ENCODE data around the gene WDR64.

The WDR64 gene

DNA sequence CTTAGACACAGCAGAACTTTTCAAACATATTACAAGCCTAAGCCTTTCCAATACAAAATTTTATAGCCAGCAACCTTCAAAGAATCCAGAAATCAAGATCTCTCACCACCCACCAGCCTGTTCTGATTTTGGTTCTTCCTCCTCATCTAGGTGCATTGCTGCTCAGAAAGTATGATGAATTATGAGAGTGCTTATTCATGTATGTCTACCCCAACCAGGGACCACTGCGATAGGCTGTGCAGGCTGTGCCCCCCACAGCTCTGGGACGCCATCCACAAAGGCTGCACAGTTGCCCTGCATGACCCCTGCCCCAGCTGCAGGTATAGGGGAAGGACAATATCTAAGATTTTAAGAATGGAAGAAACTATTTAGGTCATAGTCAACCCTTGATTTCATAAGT lies 55.4 kb downstream of the WDR64 start:
- Histone ChIP-seq H3K4me1 (no peaks in the 10 kb centered on the region), H3K36me3 (ENCODE audit: control insufficient read depth, insufficient read depth, low read length) (no peaks in the 10 kb centered on the region), H3K4me3 (ENCODE audit: low read depth, low read length) (no peak overlapping the region), H3K9ac (no peak overlapping the region), H3K9me3 (ENCODE audit: control insufficient read depth, low read length) (no peaks in the 10 kb centered on the region), H3K27ac (no peak overlapping the region), H3K4me2 (ENCODE audit: low read length) (no peak overlapping the region), H2AFZ (no peak overlapping the region), H3K27me3 (ENCODE audit: control insufficient read depth, insufficient read depth, low read length) (no peaks in the 10 kb centered on the region), H3K79me2 (no peaks in the 10 kb centered on the region)
- TF ChIP-seq, protein P1, sequence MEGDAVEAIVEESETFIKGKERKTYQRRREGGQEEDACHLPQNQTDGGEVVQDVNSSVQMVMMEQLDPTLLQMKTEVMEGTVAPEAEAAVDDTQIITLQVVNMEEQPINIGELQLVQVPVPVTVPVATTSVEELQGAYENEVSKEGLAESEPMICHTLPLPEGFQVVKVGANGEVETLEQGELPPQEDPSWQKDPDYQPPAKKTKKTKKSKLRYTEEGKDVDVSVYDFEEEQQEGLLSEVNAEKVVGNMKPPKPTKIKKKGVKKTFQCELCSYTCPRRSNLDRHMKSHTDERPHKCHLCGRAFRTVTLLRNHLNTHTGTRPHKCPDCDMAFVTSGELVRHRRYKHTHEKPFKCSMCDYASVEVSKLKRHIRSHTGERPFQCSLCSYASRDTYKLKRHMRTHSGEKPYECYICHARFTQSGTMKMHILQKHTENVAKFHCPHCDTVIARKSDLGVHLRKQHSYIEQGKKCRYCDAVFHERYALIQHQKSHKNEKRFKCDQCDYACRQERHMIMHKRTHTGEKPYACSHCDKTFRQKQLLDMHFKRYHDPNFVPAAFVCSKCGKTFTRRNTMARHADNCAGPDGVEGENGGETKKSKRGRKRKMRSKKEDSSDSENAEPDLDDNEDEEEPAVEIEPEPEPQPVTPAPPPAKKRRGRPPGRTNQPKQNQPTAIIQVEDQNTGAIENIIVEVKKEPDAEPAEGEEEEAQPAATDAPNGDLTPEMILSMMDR (IDR thresholded peaks at IDR 0.05): no peak

DNA sequence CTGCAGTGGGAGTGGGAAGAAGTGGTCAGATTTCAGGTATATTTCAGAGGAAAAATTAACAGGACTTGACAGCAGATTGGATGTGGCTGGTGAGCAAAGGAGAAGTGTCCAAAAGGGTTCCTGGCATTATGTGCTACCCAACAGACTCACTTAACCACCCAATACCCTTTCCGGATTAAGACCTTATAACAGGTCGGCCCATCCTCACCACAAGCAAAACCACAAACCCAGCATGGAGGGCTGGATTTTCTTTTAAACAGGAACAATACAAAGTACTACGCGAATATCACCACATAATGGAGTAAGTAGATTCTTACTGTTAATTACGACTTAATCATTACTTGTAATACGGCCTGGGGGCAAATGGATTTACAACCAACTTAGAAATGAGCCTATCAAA lies 59.2 kb downstream of the WDR64 start:
- no peak overlapping the region for H2AFZ ChIP-seq
- no peak overlapping the region for H3K4me2 ChIP-seq (ENCODE audit: low read length)
- no peak overlapping the region for H3K4me3 ChIP-seq (ENCODE audit: low read depth, low read length)
- no peak overlapping the region for H3K27ac ChIP-seq
- H3K79me2 ChIP-seq: no peaks in the 10 kb centered on the region
- no peak overlapping the region for H3K9ac ChIP-seq
- no peaks in the 10 kb centered on the region for H3K27me3 ChIP-seq (ENCODE audit: control insufficient read depth, insufficient read depth, low read length)
- H3K9me3 ChIP-seq (ENCODE audit: control insufficient read depth, low read length): no peaks in the 10 kb centered on the region
- H3K36me3 ChIP-seq (ENCODE audit: control insufficient read depth, insufficient read depth, low read length): no peaks in the 10 kb centered on the region
- H3K4me1 ChIP-seq: no peaks in the 10 kb centered on the region
- TF ChIP-seq, protein P1 (IDR thresholded peaks at IDR 0.05): no peak

DNA sequence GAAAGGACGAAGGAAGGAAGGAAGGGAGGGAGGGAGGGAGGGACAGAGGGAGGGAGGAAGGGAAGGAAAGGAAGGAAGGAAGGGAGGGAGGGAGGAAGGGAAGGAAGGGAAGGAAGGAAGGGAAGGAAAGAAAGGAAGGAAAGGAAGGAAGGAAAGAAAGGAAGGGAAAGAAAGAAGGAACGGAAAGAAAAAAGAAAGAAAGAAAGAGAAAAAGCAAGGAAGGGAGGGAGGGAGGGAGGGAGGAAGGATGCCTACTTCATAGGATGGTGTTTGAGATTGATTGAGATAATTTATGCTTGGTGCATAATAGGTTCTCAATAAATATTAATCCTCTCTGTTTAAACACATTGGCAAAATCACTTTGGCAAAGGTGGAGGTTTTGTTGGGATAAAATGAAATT lies 61.2 kb downstream of the WDR64 start:
- no peaks in the 10 kb centered on the region for H3K27me3 ChIP-seq (ENCODE audit: control insufficient read depth, insufficient read depth, low read length)
- H3K36me3 ChIP-seq (ENCODE audit: control insufficient read depth, insufficient read depth, low read length): no peaks in the 10 kb centered on the region
- H3K79me2 ChIP-seq: no peaks in the 10 kb centered on the region

DNA sequence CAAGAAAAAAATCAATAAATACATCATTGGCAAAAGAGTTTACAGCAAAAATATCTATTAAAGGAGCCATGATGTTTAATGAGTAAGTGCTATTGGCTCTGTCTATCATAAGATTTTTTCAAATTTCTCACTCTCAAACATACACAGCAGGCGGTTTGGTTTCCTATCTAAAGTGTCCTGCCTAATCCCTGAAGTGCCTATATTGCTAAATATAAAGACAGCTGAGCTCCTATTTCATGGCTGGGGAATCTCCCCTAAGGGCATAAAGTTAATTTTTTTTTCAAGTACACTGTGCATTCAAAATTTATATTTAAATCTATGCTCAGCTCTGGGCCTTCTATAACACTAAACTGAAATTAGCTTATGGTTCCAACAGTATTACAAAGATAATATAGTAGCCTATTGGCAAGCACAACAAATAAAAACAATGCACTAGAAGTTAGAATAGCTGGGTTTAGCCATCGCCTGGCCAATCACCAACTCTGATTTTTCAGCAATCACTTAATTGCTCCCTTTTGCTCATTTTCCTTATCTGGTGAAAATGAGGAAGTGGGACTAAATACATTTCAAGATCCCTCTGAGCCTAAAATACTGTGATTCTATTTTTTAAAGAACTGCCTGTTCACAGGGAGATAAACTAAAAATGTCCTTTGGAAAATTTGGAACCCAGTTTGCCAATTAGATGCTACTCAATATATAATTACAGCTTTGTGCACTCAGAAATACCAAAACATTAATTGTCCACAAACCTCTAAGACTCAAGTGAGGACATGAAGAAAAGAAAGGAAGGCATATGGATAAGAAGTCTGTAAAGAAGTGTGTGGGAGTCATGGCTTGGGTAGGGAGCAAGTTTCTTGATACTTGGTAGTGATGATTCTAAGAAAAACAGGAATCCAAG lies 62.5 kb downstream of the WDR64 start:
- Histone ChIP-seq H2AFZ (no peak overlapping the region), H3K79me2 (no peaks in the 10 kb centered on the region), H3K36me3 (ENCODE audit: control insufficient read depth, insufficient read depth, low read length) (no peaks in the 10 kb centered on the region), H3K4me3 (ENCODE audit: low read depth, low read length) (no peak overlapping the region), H3K4me2 (ENCODE audit: low read length) (no peak overlapping the region), H3K4me1 (no peaks in the 10 kb centered on the region), H3K9ac (no peak overlapping the region), H3K27ac (no peak overlapping the region), H3K27me3 (ENCODE audit: control insufficient read depth, insufficient read depth, low read length) (no peaks in the 10 kb centered on the region), H3K9me3 (ENCODE audit: control insufficient read depth, low read length) (no peaks in the 10 kb centered on the region)
- TF ChIP-seq, protein P1 (IDR thresholded peaks at IDR 0.05): no peak

More for the DNA sequence above, 61.2 kb downstream of the WDR64 start:
- Histone ChIP-seq H3K4me1 (no peaks in the 10 kb centered on the region), H3K4me3 (ENCODE audit: low read depth, low read length) (no peak overlapping the region), H3K9ac (no peak overlapping the region), H3K27ac (no peak overlapping the region), H3K4me2 (ENCODE audit: low read length) (no peak overlapping the region), H3K9me3 (ENCODE audit: control insufficient read depth, low read length) (no peaks in the 10 kb centered on the region), H2AFZ (no peak overlapping the region)
- TF ChIP-seq, protein P1 (IDR thresholded peaks at IDR 0.05): no peak

DNA sequence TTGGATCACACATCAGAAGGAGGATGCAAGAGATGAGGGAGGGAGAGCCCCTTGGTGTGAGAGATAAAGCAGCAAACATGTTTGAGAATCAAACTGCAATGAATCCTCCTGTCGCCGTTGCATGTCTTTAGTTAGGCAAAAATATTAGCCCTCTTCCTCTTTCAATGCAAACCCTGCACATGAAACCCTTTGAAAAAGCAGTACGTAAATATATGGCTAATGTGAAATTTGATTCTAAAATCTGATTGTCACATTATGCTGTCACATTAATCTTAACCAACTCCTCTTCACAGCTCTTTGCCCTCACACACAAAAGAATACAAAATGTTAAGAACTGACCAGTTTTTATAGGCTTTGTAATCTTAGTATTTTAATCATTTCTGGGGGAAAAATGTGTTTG lies 63.4 kb downstream of the WDR64 start:
- no peak overlapping the region for H3K27ac ChIP-seq
- no peaks in the 10 kb centered on the region for H3K36me3 ChIP-seq (ENCODE audit: control insufficient read depth, insufficient read depth, low read length)
- H3K4me2 ChIP-seq (ENCODE audit: low read length): no peak overlapping the region
- TF ChIP-seq, protein P1 (IDR thresholded peaks at IDR 0.05): no peak
- H3K79me2 ChIP-seq: no peaks in the 10 kb centered on the region
- no peaks in the 10 kb centered on the region for H3K9me3 ChIP-seq (ENCODE audit: control insufficient read depth, low read length)
- no peak overlapping the region for H2AFZ ChIP-seq
- no peaks in the 10 kb centered on the region for H3K27me3 ChIP-seq (ENCODE audit: control insufficient read depth, insufficient read depth, low read length)
- H3K9ac ChIP-seq: no peak overlapping the region
- H3K4me1 ChIP-seq: no peaks in the 10 kb centered on the region
- H3K4me3 ChIP-seq (ENCODE audit: low read depth, low read length): no peak overlapping the region
